Thyroid gland (tissue), 4 donors: Measurements from ENCODE around the gene ITPR2.

Experiments used
- POLR2A ChIP-seq, 2 donors: fragments of 450-650 bp; IDR thresholded peaks; one replicate each; pipeline ENCODE4 v1.6.1; 2017; ENCODE audit warnings: antibody characterized with exemption in 2 of 2, mild to moderate bottlenecking in 2 of 2, moderate library complexity in 1 of 2
- TF ChIP-seq, protein P1 (sequence below), 6 experiments: fragments of 200-600 bp in 3 of 6; fragments of 450-650 bp in 3 of 6; sonication (generic) in 3 of 6; IDR thresholded peaks; one replicate each; pipeline ENCODE4 v1.5.1; 2016 to 2019; ENCODE audit warnings: antibody characterized with exemption in 6 of 6, mild to moderate bottlenecking in 2 of 6, inconsistent platforms in 1 of 6, moderate library complexity in 1 of 6

DNA sequence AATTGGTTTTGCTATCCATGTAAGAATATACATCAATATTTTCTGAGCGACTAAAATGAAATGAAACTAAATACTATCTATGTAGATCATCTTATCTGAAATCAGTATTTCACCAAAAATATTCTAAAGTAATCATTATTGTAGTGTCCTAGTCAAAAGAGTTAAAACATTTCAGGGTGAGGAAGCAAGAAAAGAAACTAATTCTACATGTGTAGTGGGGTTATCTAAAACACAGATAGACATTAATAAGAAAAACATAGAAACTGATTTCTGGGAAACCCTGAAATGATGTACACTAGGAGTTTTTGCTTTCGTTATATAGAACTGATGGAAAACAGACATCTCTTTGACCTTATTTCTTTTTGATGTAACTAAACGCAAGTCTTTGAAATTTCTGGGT, 379.7 kb downstream of the ITPR2 start:
- TF ChIP-seq, protein P1, sequence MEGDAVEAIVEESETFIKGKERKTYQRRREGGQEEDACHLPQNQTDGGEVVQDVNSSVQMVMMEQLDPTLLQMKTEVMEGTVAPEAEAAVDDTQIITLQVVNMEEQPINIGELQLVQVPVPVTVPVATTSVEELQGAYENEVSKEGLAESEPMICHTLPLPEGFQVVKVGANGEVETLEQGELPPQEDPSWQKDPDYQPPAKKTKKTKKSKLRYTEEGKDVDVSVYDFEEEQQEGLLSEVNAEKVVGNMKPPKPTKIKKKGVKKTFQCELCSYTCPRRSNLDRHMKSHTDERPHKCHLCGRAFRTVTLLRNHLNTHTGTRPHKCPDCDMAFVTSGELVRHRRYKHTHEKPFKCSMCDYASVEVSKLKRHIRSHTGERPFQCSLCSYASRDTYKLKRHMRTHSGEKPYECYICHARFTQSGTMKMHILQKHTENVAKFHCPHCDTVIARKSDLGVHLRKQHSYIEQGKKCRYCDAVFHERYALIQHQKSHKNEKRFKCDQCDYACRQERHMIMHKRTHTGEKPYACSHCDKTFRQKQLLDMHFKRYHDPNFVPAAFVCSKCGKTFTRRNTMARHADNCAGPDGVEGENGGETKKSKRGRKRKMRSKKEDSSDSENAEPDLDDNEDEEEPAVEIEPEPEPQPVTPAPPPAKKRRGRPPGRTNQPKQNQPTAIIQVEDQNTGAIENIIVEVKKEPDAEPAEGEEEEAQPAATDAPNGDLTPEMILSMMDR (IDR thresholded peaks at IDR 0.05) = no peak
- TF ChIP-seq POLR2A (IDR thresholded peaks at IDR 0.05) = no peak
